Activated CD8-positive, alpha-beta T cell treated with anti-CD3 and anti-CD28 coated beads for 36 hours (primary cell): Measurements from ENCODE around the gene DGAT2. TPM values are rescaled to one million over a fixed set of nuclear protein-coding genes. Genes with fewer than 3 reads are reported as not detected.

Source experiments
- ATAC-seq: fragments of 200-7000 bp; cut with Tn5 transposase; one replicate; pipeline ENCODE4 v1.10.0; 2021; ENCODE audit warnings: mild to moderate bottlenecking, moderate library complexity
- CTCF ChIA-PET: fragments of 350-600 bp; sonication (Branson Sonifier 250); formaldehyde crosslinking; loops from one replicate; lab custom pipeline; 2021; ENCODE audit warnings: antibody characterized with exemption; lab: Charles Lee
- POLR2A ChIA-PET: fragments of 350-600 bp; sonication (Branson Sonifier 250); formaldehyde crosslinking; loops from one replicate; lab custom pipeline; 2021; ENCODE audit warnings: antibody characterized with exemption; lab: Charles Lee
- DNase-seq: peaks from one replicate; pipeline ENCODE4 v3.0.0-alpha.2; 2020
- H3K27ac Mint-ChIP-seq: one replicate; pipeline ENCODE4 v1.8.0; 2021; ENCODE audit warnings: mild to moderate bottlenecking, mixed read lengths
- H3K27me3 Mint-ChIP-seq: one replicate; pipeline ENCODE4 v1.8.0; 2021; ENCODE audit warnings: mixed read lengths
- H3K36me3 Mint-ChIP-seq: one replicate; pipeline ENCODE4 v1.8.0; 2021; ENCODE audit warnings: low read depth, mixed read lengths
- H3K4me1 Mint-ChIP-seq: one replicate; pipeline ENCODE4 v1.8.0; 2021; ENCODE audit warnings: low read depth, mixed read lengths
- H3K4me3 Mint-ChIP-seq: one replicate; pipeline ENCODE4 v1.8.0; 2021; ENCODE audit warnings: mild to moderate bottlenecking, moderate library complexity, mixed read lengths
- H3K9me3 Mint-ChIP-seq: one replicate; pipeline ENCODE4 v1.8.0; 2021; ENCODE audit warnings: mixed read lengths
- CTCF ChIP-seq: fragments of 200-600 bp; IDR thresholded peaks from one replicate; pipeline ENCODE4 v1.8.0; 2022; ENCODE audit warnings: antibody characterized with exemption, mild to moderate bottlenecking
- intact Hi-C: fragments of 100-400 bp; cut with micrococcal nuclease; formaldehyde crosslinking; loops from one replicate; pipeline ENCODE4 v1.10.0; 2022
- total RNA-seq, 2 experiments: library from RNA; stranded (reverse); gene quantifications; one replicate each; pipeline ENCODE4 v1.2.3, GENCODE V29; 2021

The DGAT2 gene
- total RNA-seq, 2 experiments from 2014 or later, result 1.7 to 1.8 TPM

DNA sequence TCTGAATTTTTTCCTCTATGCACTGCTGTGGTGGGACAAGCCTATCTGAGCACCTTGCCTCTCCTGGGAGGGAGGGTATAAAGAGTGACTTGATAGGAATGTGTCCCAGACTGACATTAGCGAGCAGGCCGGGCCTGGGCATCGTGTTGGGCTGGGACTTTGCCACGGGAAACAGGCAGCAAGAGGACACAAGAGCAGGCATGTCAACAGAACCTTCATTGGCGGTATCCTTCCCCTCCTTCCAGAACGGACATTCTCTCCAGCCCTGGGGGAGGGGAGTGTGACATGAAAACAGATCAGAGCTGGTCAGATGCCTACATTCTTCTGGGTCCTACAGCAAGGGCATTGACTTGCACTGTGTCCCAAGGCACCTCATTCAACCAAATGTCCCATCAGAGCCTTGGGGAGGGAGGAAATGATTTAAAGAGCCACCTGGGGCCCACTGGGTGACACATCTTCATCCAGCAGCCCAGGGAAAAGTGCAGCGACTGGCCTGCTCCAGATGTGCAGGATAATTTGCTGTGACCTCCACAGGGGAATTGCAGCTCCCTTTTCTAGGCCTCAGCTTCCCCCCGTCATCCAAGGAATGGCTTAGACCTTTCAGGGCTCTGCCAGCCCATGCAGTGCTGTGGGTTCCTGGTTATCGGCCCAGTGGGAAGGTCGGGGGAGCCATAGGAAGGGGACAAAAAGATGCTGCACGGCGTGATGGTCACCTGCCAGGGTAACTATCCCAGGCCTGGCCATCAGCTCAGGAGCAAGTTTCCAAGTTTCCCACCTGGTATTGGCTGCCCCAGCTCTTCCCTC is 24.6 kb downstream of the DGAT2 start:
- TF ChIP-seq CTCF, result no peak
- Mint-ChIP-seq H3K4me1 (no peaks in the 10 kb centered on the region), H3K4me3 (no peak overlapping the region), H3K36me3 (no peaks in the 10 kb centered on the region), H3K27me3 (no peaks in the 10 kb centered on the region), H3K27ac (no peak overlapping the region), H3K9me3 (no peaks in the 10 kb centered on the region)
- ChIA-PET POLR2A (interaction anchor here (0.6 kb wide), 1 partner anchor 462 kb away, joined by 3 read pairs; no protein-coding TSS in a partner anchor), CTCF (interaction anchor here (0.8 to 2.0 kb wide), 4 partner anchors 10 to 75 kb away, joined by 3 to 20 read pairs (median 5); no protein-coding TSS in a partner anchor)
- intact Hi-C loops, result no loop called here
- no peak for ATAC-seq
- no peak for DNase-seq

GRCh38 chr11:75793966-75794365 is 25.4 kb downstream of the DGAT2 start:
- no peak overlapping the region for H3K27ac Mint-ChIP-seq
- POLR2A ChIA-PET, result no interaction called here
- no peak for ATAC-seq
- H3K9me3 Mint-ChIP-seq, result no peaks in the 10 kb centered on the region
- no peaks in the 10 kb centered on the region for H3K4me1 Mint-ChIP-seq
- no peak for TF ChIP-seq CTCF
- no peaks in the 10 kb centered on the region for H3K36me3 Mint-ChIP-seq
- CTCF ChIA-PET, result interaction anchor here (0.8 to 2.0 kb wide), 4 partner anchors 9 to 74 kb away, joined by 3 to 20 read pairs (median 5); no protein-coding TSS in a partner anchor
- H3K27me3 Mint-ChIP-seq, result no peaks in the 10 kb centered on the region
- no peak for DNase-seq
- intact Hi-C loops, result no loop called here
- H3K4me3 Mint-ChIP-seq, result no peak overlapping the region

- Mint-ChIP-seq H3K27me3 (no peaks in the 10 kb centered on the region), H3K27ac (no peak overlapping the region), H3K4me1 (no peaks in the 10 kb centered on the region), H3K36me3 (no peaks in the 10 kb centered on the region), H3K4me3 (no peak overlapping the region), H3K9me3 (no peaks in the 10 kb centered on the region)
- POLR2A ChIA-PET, result no interaction called here
- ATAC-seq, result no peak
- intact Hi-C loops, result no loop called here
- CTCF ChIA-PET, result interaction anchor here (0.7 kb wide), 1 partner anchor 357 kb away, joined by 3 read pairs; no protein-coding TSS in a partner anchor
- DNase-seq, result no peak
- no peak for TF ChIP-seq CTCF
These were observed 26.9 kb downstream of the DGAT2 start for GRCh38 chr11:75795276-75796090.

GRCh38 chr11:75796091-75796435 is 27.5 kb downstream of the DGAT2 start:
- no peak overlapping the region for H3K4me3 Mint-ChIP-seq
- H3K27me3 Mint-ChIP-seq, result no peaks in the 10 kb centered on the region
- H3K4me1 Mint-ChIP-seq, result no peaks in the 10 kb centered on the region
- no peaks in the 10 kb centered on the region for H3K9me3 Mint-ChIP-seq
- ATAC-seq (no peak), DNase-seq (no peak)
- intact Hi-C loops, result no loop called here
- ChIA-PET CTCF (interaction anchor here (0.7 kb wide), 1 partner anchor 356 kb away, joined by 3 read pairs; no protein-coding TSS in a partner anchor), POLR2A (no interaction called here)
- no peak for TF ChIP-seq CTCF
- no peak overlapping the region for H3K27ac Mint-ChIP-seq
- no peaks in the 10 kb centered on the region for H3K36me3 Mint-ChIP-seq

GRCh38 chr11:75797116-75797515 is 28.5 kb downstream of the DGAT2 start:
- DNase-seq (no peak), ATAC-seq (no peak)
- no peak overlapping the region for H3K4me3 Mint-ChIP-seq
- no peaks in the 10 kb centered on the region for H3K27me3 Mint-ChIP-seq
- intact Hi-C loops, result no loop called here
- no peak for TF ChIP-seq CTCF
- H3K27ac Mint-ChIP-seq, result no peak overlapping the region
- CTCF ChIA-PET, result no interaction called here
- no peaks in the 10 kb centered on the region for H3K9me3 Mint-ChIP-seq
- H3K36me3 Mint-ChIP-seq, result no peaks in the 10 kb centered on the region
- no peaks in the 10 kb centered on the region for H3K4me1 Mint-ChIP-seq
- POLR2A ChIA-PET, result no interaction called here
